Thymus (tissue), 11 donors: ENCODE measurements around the gene IP6K1. TPM values are rescaled to one million over a fixed set of nuclear protein-coding genes. Genes with fewer than 3 reads are reported as not detected.
A peak's percentile ranks its signal among the peaks of the same experiment; 100 is the strongest.

Experiments
- DNase-seq, 9 donors: peaks; one replicate each; pipeline ENCODE4 v3.0.0-alpha.2; 2013; ENCODE audit warnings: low spot score in 9 of 9, low read depth in 6 of 9, missing footprints in 1 of 9
- H3K27ac ChIP-seq, 2 donors: one replicate each; pipeline ENCODE4 v1.5.1; 2013; ENCODE audit warnings: control low read depth in 1 of 2, low read depth in 1 of 2, low read length in 1 of 2, mild to moderate bottlenecking in 1 of 2, moderate library complexity in 1 of 2
- H3K27me3 ChIP-seq, 2 donors: one replicate each; pipeline ENCODE4 v1.5.1; 2013; ENCODE audit warnings: low read length in 1 of 2; ENCODE audit not compliant: control insufficient read depth in 2 of 2, insufficient read depth in 1 of 2
- H3K36me3 ChIP-seq, 2 donors: one replicate each; pipeline ENCODE4 v1.5.1; 2013; ENCODE audit warnings: low read length in 1 of 2, mild to moderate bottlenecking in 1 of 2, moderate library complexity in 1 of 2; ENCODE audit not compliant: control insufficient read depth in 2 of 2, insufficient read depth in 2 of 2
- H3K4me1 ChIP-seq, 2 donors: one replicate each; pipeline ENCODE4 v1.5.1; 2013; ENCODE audit warnings: low read length in 2 of 2; ENCODE audit not compliant: control insufficient read depth in 2 of 2, insufficient read depth in 2 of 2
- H3K4me3 ChIP-seq, 2 donors: one replicate each; pipeline ENCODE4 v1.5.1; 2013; ENCODE audit warnings: low read length in 2 of 2, control low read depth in 1 of 2, mild to moderate bottlenecking in 1 of 2
- H3K9me3 ChIP-seq, 2 donors: one replicate each; pipeline ENCODE4 v1.5.1; 2013; ENCODE audit warnings: low read length in 1 of 2, mild to moderate bottlenecking in 1 of 2; ENCODE audit not compliant: control insufficient read depth in 2 of 2, insufficient read depth in 1 of 2
- WGBS: extraction: QIAGEN DNeasy Blood & Tissue Kit; methylation state at CpG from one replicate; pipeline ENCODE4 v1.1.7; 2013; 5-methylcytosine and 5-hydroxymethylcytosine counted together
- polyA plus RNA-seq: library from polyadenylated mRNA; stranded (reverse); fragments of 200-250 nt; gene quantifications from one replicate; pipeline ENCODE4 v1.2.3, GENCODE V29; 2013
- total RNA-seq: library from RNA; stranded (reverse); fragments of 120-200 nt; gene quantifications from one replicate; pipeline ENCODE4 v1.2.4, GENCODE V29; 2013
- donor health status: healthy.

IP6K1 gene
- total and polyA plus RNA-seq, 2 donors, result 12.2 to 17.2 TPM

GRCh38 chr3:49806850-49807249 lies 20.5 kb upstream of the IP6K1 start:
- H3K4me3 ChIP-seq, result no peak overlapping the region
- peaks cover 4 to 39% of the 10 kb centered on the region in 2 donors for H3K27me3 ChIP-seq
- peaks cover 0 to 5% of the 10 kb centered on the region in 2 donors for H3K9me3 ChIP-seq
- H3K27ac ChIP-seq, result peak overlapping the region in 1 of 2 donors; percentile 63
- DNase-seq, result no peak
- H3K4me1 ChIP-seq, result peaks cover 14 to 64% of the 10 kb centered on the region in 2 donors
- peaks cover 28 to 34% of the 10 kb centered on the region in 2 donors for H3K36me3 ChIP-seq
- WGBS, result 27% methylated on average over 2 of the region's 2 CpGs

DNA sequence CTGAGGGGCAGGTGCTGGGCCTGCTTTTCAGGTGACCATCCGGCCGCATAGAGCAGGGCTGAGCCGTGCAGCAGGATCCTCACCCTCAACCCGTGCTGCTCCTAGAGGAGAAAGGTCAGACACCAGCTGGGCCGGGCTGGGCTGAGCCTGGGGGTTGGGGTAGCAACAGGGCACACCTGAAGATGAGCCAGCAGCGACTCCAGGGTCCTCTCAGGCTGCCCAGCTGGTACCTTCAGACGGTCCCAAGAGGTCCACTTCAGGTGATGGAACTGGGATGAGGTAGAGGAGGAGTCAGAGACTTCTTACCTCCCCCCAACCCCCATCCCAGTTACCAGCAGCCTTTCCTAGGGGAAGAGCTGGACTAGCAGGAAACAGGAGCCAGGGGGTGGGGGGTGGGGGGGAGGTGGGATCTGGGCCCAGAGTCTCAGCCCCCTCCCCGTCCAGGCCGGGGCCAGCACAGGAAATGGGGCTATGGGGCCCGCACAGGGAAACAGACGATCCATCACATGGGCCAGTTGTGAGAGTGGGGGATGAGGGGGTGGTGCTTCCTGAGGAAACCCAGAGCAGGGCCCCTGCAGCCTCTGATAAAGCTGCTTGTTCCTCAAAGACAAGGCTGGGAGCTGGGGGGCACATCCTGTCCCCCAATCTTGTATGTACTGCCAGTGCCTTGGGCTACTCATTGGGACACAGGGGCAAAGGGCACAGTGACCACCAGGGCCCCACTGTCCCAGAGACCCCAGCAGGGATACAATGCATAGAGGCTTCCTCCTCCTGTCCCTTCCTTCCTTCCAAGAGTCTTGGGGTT lies 19.8 kb upstream of the IP6K1 start:
- peak overlapping the region; percentile 68 to 89 for H3K27ac ChIP-seq
- peaks cover 21 to 31% of the 10 kb centered on the region in 2 donors for H3K36me3 ChIP-seq
- DNase-seq, result peak in 2 of 9 donors; percentile 60 to 82
- peaks cover 0 to 7% of the 10 kb centered on the region in 2 donors for H3K9me3 ChIP-seq
- H3K27me3 ChIP-seq, result peaks cover 4 to 42% of the 10 kb centered on the region in 2 donors
- peaks cover 14 to 64% of the 10 kb centered on the region in 2 donors for H3K4me1 ChIP-seq
- no peak overlapping the region for H3K4me3 ChIP-seq
- 12% methylated on average over 11 of the region's 11 CpGs for WGBS

DNA sequence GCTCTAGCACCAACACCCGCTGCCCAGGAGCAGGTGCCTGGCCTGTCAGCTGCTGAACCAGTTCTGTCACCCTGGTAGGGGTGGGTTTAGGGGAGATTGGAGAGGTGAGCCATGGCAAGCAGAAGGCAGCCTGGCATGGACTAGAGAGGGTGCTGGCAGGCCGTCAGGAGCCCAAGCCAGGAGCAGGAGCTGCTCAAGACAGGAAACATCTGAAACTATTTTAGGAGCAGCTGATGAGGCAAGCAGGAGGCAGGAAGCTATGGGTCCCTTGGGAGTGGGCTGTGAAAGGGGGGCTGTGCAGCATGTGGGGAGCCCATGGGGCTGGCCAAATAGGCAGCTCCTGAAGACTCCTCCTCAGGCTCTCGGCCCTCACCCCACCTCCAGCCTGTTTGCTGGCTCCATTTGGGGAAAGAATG lies 19.0 kb upstream of the IP6K1 start:
- Histone ChIP-seq H3K27ac (peak overlapping the region; percentile 68 to 89), H3K4me1 (peaks cover 14 to 64% of the 10 kb centered on the region in 2 donors), H3K4me3 (no peak overlapping the region), H3K36me3 (peaks cover 14 to 26% of the 10 kb centered on the region in 2 donors), H3K9me3 (peaks cover 0 to 7% of the 10 kb centered on the region in 2 donors), H3K27me3 (peaks cover 4 to 44% of the 10 kb centered on the region in 2 donors)
- peak in 1 of 9 donors; percentile 56 for DNase-seq
- WGBS, result 11% methylated on average over 3 of the region's 3 CpGs

GRCh38 chr3:49804141-49805041 lies 18.0 kb upstream of the IP6K1 start:
- peak overlapping the region; percentile 78 to 79 for H3K4me3 ChIP-seq
- H3K4me1 ChIP-seq, result peaks cover 14 to 64% of the 10 kb centered on the region in 2 donors
- peaks cover 4 to 44% of the 10 kb centered on the region in 2 donors for H3K27me3 ChIP-seq
- peak overlapping the region; percentile 43 to 89 for H3K27ac ChIP-seq
- peaks cover 0 to 7% of the 10 kb centered on the region in 2 donors for H3K9me3 ChIP-seq
- WGBS, result 42% methylated on average over 26 of the region's 26 CpGs
- H3K36me3 ChIP-seq, result peaks cover 5 to 16% of the 10 kb centered on the region in 2 donors
- DNase-seq, result no peak

GRCh38 chr3:49803465-49804140 lies 17.3 kb upstream of the IP6K1 start:
- Histone ChIP-seq H3K4me1 (peaks cover 14 to 57% of the 10 kb centered on the region in 2 donors), H3K27me3 (peaks cover 4 to 44% of the 10 kb centered on the region in 2 donors), H3K36me3 (peaks cover 0 to 14% of the 10 kb centered on the region in 2 donors), H3K9me3 (peaks cover 0 to 7% of the 10 kb centered on the region in 2 donors), H3K4me3 (peak overlapping the region; percentile 78 to 79), H3K27ac (peak overlapping the region; percentile 58 to 60)
- WGBS, result 2% methylated on average over 41 of the region's 41 CpGs
- peak in 1 of 9 donors; percentile 51 for DNase-seq

- peaks cover 0 to 14% of the 10 kb centered on the region in 2 donors for H3K36me3 ChIP-seq
- peaks cover 14 to 50% of the 10 kb centered on the region in 2 donors for H3K4me1 ChIP-seq
Observed at GRCh38 chr3:49802719-49803464, 16.6 kb upstream of the IP6K1 start, which contains the start of gene INKA1. INKA1 (plus strand) TSS chr3:49803261; CDS start chr3:49803393, 132 bp downstream.

DNA sequence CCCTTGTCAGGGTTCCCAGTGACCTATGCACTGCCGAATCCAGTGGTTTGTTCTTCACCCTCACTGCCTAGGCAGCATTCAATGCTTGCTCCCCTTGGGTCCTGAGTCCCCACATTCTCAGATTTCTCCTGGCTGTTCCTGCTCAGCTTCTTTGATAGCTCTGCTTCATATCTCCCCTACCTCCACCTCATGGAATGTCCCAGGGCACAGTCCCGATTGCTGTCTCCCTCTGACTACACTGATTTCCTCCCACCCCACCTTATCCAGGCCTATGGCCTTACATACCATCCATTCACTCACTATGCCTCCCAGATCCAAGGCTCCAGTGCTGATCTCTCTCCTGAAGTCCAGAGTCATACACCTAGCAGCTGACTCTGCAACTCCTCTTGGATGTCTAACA lies 14.8 kb upstream of the IP6K1 start:
- no peak for DNase-seq
- Histone ChIP-seq H3K36me3 (peaks cover 0 to 7% of the 10 kb centered on the region in 2 donors), H3K4me1 (peaks cover 7 to 33% of the 10 kb centered on the region in 2 donors), H3K9me3 (peaks cover 0 to 7% of the 10 kb centered on the region in 2 donors), H3K27me3 (peaks cover 4 to 44% of the 10 kb centered on the region in 2 donors), H3K4me3 (no peak overlapping the region), H3K27ac (no peak overlapping the region)
- WGBS, result 97% methylated on average over 2 of the region's 2 CpGs

More at GRCh38 chr3:49802719-49803464, 16.6 kb upstream of the IP6K1 start, which contains the start of gene INKA1:
- peaks cover 4 to 44% of the 10 kb centered on the region in 2 donors for H3K27me3 ChIP-seq
- peak within 1 kb of the TSS; percentile 78 to 79 for H3K4me3 ChIP-seq
- peaks cover 0 to 7% of the 10 kb centered on the region in 2 donors for H3K9me3 ChIP-seq
- peak in 7 of 9 donors; percentile 76 to 92 (median 83) for DNase-seq
- under 1% methylated on average over 71 of the region's 71 CpGs for WGBS
- peak within 1 kb of the TSS; percentile 74 for H3K27ac ChIP-seq

- H3K36me3 ChIP-seq, result peaks cover 0 to 3% of the 10 kb centered on the region in 2 donors
- H3K4me3 ChIP-seq, result no peak within 1 kb of the TSS
- no peak for DNase-seq
- H3K27me3 ChIP-seq, result peaks cover 4 to 32% of the 10 kb centered on the region in 2 donors
- WGBS, result 93% methylated on average over 4 of the region's 4 CpGs
- H3K27ac ChIP-seq, result no peak within 1 kb of the TSS
- H3K9me3 ChIP-seq, result peaks cover 0 to 7% of the 10 kb centered on the region in 2 donors
- H3K4me1 ChIP-seq, result peaks cover 0 to 19% of the 10 kb centered on the region in 2 donors
Observed at GRCh38 chr3:49799761-49800160, 13.4 kb upstream of the IP6K1 start, which contains the start of gene CDHR4. CDHR4 (minus strand) TSS chr3:49799873; CDS start chr3:49799812, 61 bp downstream.
